ENCODE data around the gene PABPC3. TPM values are rescaled to one million over a fixed set of nuclear protein-coding genes. Genes with fewer than 3 reads are reported as not detected.

Gene PABPC3
- total and polyA plus RNA-seq, 2 of the 8 experiments (the other 6 are each of a cell fraction or from before 2014, with no cell fraction given) = 0.18 to 0.48 TPM

DNA sequence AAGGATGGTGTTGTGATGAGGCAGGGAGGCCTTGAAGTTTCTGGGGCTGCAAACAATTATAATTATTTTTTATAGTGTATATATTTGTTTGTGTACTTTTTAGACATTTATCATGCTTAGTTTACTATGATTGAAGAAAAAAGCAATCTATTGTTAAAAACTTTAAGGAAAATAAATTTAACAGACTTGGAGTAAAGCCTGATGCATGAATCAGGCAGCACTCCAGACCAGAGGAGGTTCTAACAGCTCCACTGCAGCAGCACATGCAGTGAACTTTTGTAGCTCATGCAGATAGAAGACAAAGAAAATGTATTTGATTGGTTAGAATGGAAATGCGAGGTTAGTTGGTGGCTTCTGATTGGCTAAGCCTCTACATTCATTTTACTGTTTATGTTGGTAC is 36.8 kb upstream of the PABPC3 start:
- no peak overlapping the region for H4K5ac ChIP-seq (ENCODE audit: insufficient read length, low read depth, low read length)
- H3K56ac ChIP-seq (replicated peaks; ENCODE audit: insufficient read length, low read depth, low read length) = no peak overlapping the region
- FAIRE-seq = no peak
- no peak overlapping the region for H2BK120ac ChIP-seq (replicated peaks; ENCODE audit: low read depth, low read length)
- H2AFZ ChIP-seq (ENCODE audit: low read length) = no peak overlapping the region
- no peak overlapping the region for H3K9ac ChIP-seq (replicated peaks in 1 of 4; ENCODE audit: extremely low read depth in 1 of 4, low read depth in 3 of 4, low read length in 3 of 4)
- TF ChIP-seq RXRA (IDR thresholded peaks at IDR 0.05; ENCODE audit: insufficient read depth, low read depth, low read length) (no peak), FOSL1 (IDR thresholded peaks at IDR 0.05; ENCODE audit: insufficient read depth, low read depth, low read length) (no peak), POU5F1 (IDR thresholded peaks at IDR 0.05; ENCODE audit: low read depth, low read length) (no peak), TAF1 (IDR thresholded peaks at IDR 0.05; ENCODE audit: low read depth, low read length) (no peak), PHF8 (conservative IDR thresholded peaks at IDR 0.05; ENCODE audit: low read depth, low read length) (no peak), POLR2AphosphoS5 (IDR thresholded peaks at IDR 0.05; ENCODE audit: low read depth, low read length) (no peak), TBP (IDR thresholded peaks at IDR 0.05; ENCODE audit: low read depth, low read length) (no peak), RBBP5 (IDR thresholded peaks at IDR 0.05; ENCODE audit: borderline replicate concordance, low read depth, low read length) (no peak), SUZ12 (IDR thresholded peaks at IDR 0.05; ENCODE audit: low read length) (no peak), CBX8 (IDR thresholded peaks at IDR 0.05; ENCODE audit: borderline replicate concordance, low read depth, low read length) (no peak), EGR1 (IDR thresholded peaks at IDR 0.05; ENCODE audit: borderline replicate concordance, low read depth, low read length) (no peak), RAD21 (IDR thresholded peaks at IDR 0.05 in 1 of 2, conservative IDR thresholded peaks at IDR 0.05 in 1 of 2; ENCODE audit: low read depth in 2 of 2, low read length in 2 of 2) (no peak)
- TF ChIP-seq, protein P1, sequence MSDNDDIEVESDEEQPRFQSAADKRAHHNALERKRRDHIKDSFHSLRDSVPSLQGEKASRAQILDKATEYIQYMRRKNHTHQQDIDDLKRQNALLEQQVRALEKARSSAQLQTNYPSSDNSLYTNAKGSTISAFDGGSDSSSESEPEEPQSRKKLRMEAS (IDR thresholded peaks at IDR 0.05) = no peak
- no peak overlapping the region for H2BK20ac ChIP-seq (ENCODE audit: low read length)
- H3K27me3 ChIP-seq (replicated peaks in 1 of 4; ENCODE audit: control insufficient read depth in 3 of 4, extremely low read depth in 1 of 4, insufficient read depth in 3 of 4, low read length in 3 of 4) = no peaks in the 10 kb centered on the region
- H3K79me2 ChIP-seq (ENCODE audit: control insufficient read depth in 1 of 2, insufficient read depth in 2 of 2, low read length in 2 of 2) = no peaks in the 10 kb centered on the region
- no peak overlapping the region for H3K4me3 ChIP-seq (ENCODE audit: extremely low read depth in 1 of 4, insufficient read depth in 2 of 4, low read depth in 3 of 4, low read length in 4 of 4)
- POLR2A ChIA-PET (ENCODE audit: partially characterized antibody) = no interaction called here
- no peak overlapping the region for H3K4me2 ChIP-seq (ENCODE audit: insufficient read depth in 1 of 2, low read depth in 2 of 2, low read length in 2 of 2)
- H2BK12ac ChIP-seq (ENCODE audit: low read depth, low read length) = no peak overlapping the region
- H4K91ac ChIP-seq (replicated peaks; ENCODE audit: insufficient read length, low read length) = no peak overlapping the region
- WGBS, 2 experiments (ENCODE audit: extremely low coverage in 1 of 2, insufficient coverage in 1 of 2, insufficient read length in 1 of 2, insufficient replicate concordance in 2 of 2, low coverage in 1 of 2, low lambda C conversion rate in 2 of 2, missing lambda C conversion rate in 1 of 2) = 80% methylated on average over 1 of the region's 1 CpG; no CpG with 5 or more reads in 1 of the 2 experiments
- H2BK15ac ChIP-seq (ENCODE audit: low read length) = no peak overlapping the region
- H4K8ac ChIP-seq (ENCODE audit: extremely low read depth, insufficient read depth, low read length) = no peak overlapping the region
- no peaks in the 10 kb centered on the region for H3K36me3 ChIP-seq (ENCODE audit: control insufficient read depth in 2 of 4, insufficient read depth in 4 of 4, low read length in 3 of 4)
- H3K18ac ChIP-seq (ENCODE audit: extremely low read depth, low read length) = no peak overlapping the region
- no peaks in the 10 kb centered on the region for H3K23me2 ChIP-seq (ENCODE audit: low read depth, low read length)
- H2AK5ac ChIP-seq (ENCODE audit: low read depth, low read length) = no peak overlapping the region
- H3K27ac ChIP-seq (ENCODE audit: low read depth, low read length) = no peak overlapping the region
- CTCF ChIA-PET (ENCODE audit: partially characterized antibody) = interaction anchor here (1.0 to 1.5 kb wide), 3 partner anchors 10 to 12 kb away, joined by 3 to 5 read pairs (median 4); no protein-coding TSS in a partner anchor
- H3K4ac ChIP-seq (replicated peaks; ENCODE audit: insufficient read length, low read depth, low read length) = no peak overlapping the region
- peaks cover 2 to 8% of the 10 kb centered on the region in 2 experiments; a peak in 1 of 4 replicates for H3K9me3 ChIP-seq (ENCODE audit: insufficient read depth in 2 of 2, low read depth in 1 of 2, low read length in 1 of 2)
- H4K20me1 ChIP-seq (replicated peaks in 1 of 2; ENCODE audit: control insufficient read depth in 1 of 2, insufficient read depth in 2 of 2, low read length in 2 of 2) = no peaks in the 10 kb centered on the region
- no peak for DNase-seq (ENCODE audit: low read depth in 1 of 2, low spot score in 2 of 2)
- no peak overlapping the region for H3K14ac ChIP-seq (ENCODE audit: insufficient read length)
- no peaks in the 10 kb centered on the region for H3K79me1 ChIP-seq (ENCODE audit: low read depth, low read length)
- H2BK5ac ChIP-seq (ENCODE audit: low read depth, low read length) = no peak overlapping the region
- H3K23ac ChIP-seq (ENCODE audit: insufficient read length) = no peak overlapping the region
- H3K4me1 ChIP-seq (replicated peaks in 1 of 4; ENCODE audit: control insufficient read depth in 3 of 4, insufficient read depth in 4 of 4, low read length in 3 of 4) = no peaks in the 10 kb centered on the region; a peak in 1 of 7 replicates
